Ishikawa (cell line): ENCODE data around the gene IDH2.

ENCODE experiments used
- CEBPB ChIP-seq: IDR thresholded peaks from 2 replicates; pipeline ENCODE4 v1.6.1; 2012
- CREB1 ChIP-seq: IDR thresholded peaks from 2 replicates; pipeline ENCODE4 v1.6.1; 2012; ENCODE audit warnings: low read depth
- EGR1 ChIP-seq: IDR thresholded peaks from 2 replicates; pipeline ENCODE4 v1.6.1; 2012
- EP300 ChIP-seq: IDR thresholded peaks from 2 replicates; pipeline ENCODE4 v1.6.1; 2012; ENCODE audit warnings: borderline replicate concordance
- FOXM1 ChIP-seq: IDR thresholded peaks from 2 replicates; pipeline ENCODE4 v1.6.1; 2012; ENCODE audit warnings: low read depth, borderline replicate concordance
- NFIC ChIP-seq: IDR thresholded peaks from 2 replicates; pipeline ENCODE4 v1.6.1; 2012
- RAD21 ChIP-seq: IDR thresholded peaks from 2 replicates; pipeline ENCODE4 v1.6.1; 2012; ENCODE audit warnings: low read depth
- TAF1 ChIP-seq: IDR thresholded peaks from 2 replicates; pipeline ENCODE4 v1.6.1; 2012; ENCODE audit warnings: low read depth, mild to moderate bottlenecking
- TCF12 ChIP-seq: IDR thresholded peaks from 2 replicates; pipeline ENCODE4 v1.6.1; 2012; ENCODE audit warnings: low read depth
- TEAD4 ChIP-seq: IDR thresholded peaks from 2 replicates; pipeline ENCODE4 v1.6.1; 2012
- YY1 ChIP-seq: IDR thresholded peaks from 2 replicates; pipeline ENCODE4 v1.6.1; 2012; ENCODE audit warnings: low read depth
- ZBTB7A ChIP-seq: IDR thresholded peaks from 2 replicates; pipeline ENCODE4 v1.6.1; 2012; ENCODE audit warnings: low read depth
- TF ChIP-seq, protein P1 (sequence below): IDR thresholded peaks from 2 replicates; pipeline ENCODE4 v1.6.1; 2012; ENCODE audit warnings: low read depth, mild to moderate bottlenecking
- TF ChIP-seq, protein P2 (sequence below): IDR thresholded peaks from 2 replicates; pipeline ENCODE4 v1.6.1; 2012
- TF ChIP-seq, protein P3 (sequence below): IDR thresholded peaks from 2 replicates; pipeline ENCODE4 v1.6.1; 2012

IDH2 gene

DNA sequence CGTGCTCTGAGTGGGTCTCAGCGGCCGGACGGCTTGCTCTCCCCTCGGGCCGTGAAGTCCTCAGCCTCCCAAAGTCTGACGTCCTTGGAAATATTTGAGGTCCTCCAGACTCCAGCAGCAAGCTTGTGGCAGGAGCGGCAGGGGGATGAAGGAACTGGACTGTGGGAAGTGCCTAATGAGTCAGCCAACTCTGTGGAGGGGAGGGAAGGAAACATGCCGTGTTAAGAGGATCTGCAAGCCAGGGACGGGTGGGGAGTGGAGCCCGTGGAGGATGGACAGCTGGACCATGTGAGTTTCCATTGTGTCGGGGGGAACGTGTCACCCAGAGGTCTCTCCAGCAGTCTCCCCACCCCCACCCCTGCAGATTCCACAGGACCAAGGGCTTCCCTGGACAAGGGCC, 39.4 kb upstream of the IDH2 start:
- TF ChIP-seq EGR1 (no peak), ZBTB7A (no peak), TAF1 (no peak), YY1 (no peak), NFIC (no peak), TCF12 (no peak), EP300 (no peak), FOXM1 (no peak)
- TF ChIP-seq, protein P1, sequence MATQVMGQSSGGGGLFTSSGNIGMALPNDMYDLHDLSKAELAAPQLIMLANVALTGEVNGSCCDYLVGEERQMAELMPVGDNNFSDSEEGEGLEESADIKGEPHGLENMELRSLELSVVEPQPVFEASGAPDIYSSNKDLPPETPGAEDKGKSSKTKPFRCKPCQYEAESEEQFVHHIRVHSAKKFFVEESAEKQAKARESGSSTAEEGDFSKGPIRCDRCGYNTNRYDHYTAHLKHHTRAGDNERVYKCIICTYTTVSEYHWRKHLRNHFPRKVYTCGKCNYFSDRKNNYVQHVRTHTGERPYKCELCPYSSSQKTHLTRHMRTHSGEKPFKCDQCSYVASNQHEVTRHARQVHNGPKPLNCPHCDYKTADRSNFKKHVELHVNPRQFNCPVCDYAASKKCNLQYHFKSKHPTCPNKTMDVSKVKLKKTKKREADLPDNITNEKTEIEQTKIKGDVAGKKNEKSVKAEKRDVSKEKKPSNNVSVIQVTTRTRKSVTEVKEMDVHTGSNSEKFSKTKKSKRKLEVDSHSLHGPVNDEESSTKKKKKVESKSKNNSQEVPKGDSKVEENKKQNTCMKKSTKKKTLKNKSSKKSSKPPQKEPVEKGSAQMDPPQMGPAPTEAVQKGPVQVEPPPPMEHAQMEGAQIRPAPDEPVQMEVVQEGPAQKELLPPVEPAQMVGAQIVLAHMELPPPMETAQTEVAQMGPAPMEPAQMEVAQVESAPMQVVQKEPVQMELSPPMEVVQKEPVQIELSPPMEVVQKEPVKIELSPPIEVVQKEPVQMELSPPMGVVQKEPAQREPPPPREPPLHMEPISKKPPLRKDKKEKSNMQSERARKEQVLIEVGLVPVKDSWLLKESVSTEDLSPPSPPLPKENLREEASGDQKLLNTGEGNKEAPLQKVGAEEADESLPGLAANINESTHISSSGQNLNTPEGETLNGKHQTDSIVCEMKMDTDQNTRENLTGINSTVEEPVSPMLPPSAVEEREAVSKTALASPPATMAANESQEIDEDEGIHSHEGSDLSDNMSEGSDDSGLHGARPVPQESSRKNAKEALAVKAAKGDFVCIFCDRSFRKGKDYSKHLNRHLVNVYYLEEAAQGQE = no peak

DNA sequence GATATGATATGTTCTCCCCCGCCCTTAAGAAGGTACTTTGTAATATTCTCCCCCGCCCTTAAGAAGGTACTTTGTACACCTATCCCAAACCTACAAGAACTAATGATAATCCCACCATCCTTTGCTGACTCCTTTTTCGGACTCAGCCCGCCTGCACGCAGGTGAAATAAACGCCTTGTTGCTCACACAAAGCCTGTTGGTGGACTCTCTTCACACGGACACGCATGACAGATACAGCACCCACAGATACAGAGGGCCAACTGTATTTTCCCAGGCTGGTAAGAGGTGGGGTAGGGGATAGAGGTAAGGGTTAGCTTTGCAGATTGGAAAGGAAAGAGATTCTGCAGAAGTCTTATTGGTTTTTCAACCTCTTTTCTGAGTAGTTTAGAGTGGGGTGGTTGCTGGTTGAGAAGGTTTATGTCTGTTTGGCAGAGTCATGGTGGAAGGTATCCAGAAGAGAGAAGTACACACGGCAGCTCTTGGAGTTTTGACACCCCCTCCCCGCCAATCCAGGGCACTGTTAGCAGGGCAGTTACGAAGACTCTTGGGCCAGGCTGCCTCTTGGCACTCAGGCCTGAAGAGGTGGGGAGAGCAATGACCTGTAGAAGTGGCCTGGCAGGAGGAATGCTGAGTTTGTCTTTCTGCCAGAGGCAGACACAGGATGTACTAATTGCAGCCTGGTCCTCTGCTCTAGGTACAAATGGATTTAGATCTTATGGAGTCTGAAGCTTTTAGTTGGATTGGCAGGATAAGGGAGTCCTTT, 36.0 kb upstream of the IDH2 start:
- TF ChIP-seq TEAD4 (peak; percentile 64), TAF1 (no peak), YY1 (no peak), NFIC (peak; percentile 88), EGR1 (no peak), TCF12 (0 out of 2 replicates have a peak, but pooled peaks have one; percentile 38), CREB1 (no peak), CEBPB (no peak), EP300 (no peak; the same call in 1 of the 2 replicates), RAD21 (peak; percentile 16; the same call in 1 of the 2 replicates), ZBTB7A (no peak), FOXM1 (no peak)
- TF ChIP-seq, protein P1 = no peak
- TF ChIP-seq, protein P2, sequence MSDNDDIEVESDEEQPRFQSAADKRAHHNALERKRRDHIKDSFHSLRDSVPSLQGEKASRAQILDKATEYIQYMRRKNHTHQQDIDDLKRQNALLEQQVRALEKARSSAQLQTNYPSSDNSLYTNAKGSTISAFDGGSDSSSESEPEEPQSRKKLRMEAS = no peak
- TF ChIP-seq, protein P3, sequence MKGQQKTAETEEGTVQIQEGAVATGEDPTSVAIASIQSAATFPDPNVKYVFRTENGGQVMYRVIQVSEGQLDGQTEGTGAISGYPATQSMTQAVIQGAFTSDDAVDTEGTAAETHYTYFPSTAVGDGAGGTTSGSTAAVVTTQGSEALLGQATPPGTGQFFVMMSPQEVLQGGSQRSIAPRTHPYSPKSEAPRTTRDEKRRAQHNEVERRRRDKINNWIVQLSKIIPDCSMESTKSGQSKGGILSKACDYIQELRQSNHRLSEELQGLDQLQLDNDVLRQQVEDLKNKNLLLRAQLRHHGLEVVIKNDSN = no peak

DNA sequence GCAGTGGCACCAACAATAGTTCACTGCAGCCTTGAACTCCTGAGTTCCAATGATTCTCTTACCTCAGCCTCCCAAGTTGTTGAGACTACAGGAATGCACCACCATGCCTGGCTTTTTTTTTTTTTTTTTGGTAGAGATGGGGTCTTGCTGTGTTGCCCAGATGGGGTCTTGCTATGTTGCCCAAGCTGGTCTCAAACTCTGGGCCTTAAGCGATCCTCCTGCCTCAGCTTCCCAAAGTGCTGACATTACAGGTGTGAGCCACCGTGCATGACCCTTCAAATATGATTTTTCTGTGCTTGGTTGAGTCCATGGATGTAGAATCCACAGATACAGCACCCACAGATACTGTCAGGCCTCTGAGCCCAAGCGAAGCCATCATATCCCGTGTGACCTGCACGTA, 30.2 kb upstream of the IDH2 start:
- TF ChIP-seq CEBPB (no peak), TEAD4 (no peak), EP300 (no peak), CREB1 (no peak), TAF1 (no peak), EGR1 (no peak), TCF12 (no peak), FOXM1 (no peak), RAD21 (no peak), ZBTB7A (no peak)
- TF ChIP-seq, protein P1 = no peak
- TF ChIP-seq, protein P2 = no peak

DNA sequence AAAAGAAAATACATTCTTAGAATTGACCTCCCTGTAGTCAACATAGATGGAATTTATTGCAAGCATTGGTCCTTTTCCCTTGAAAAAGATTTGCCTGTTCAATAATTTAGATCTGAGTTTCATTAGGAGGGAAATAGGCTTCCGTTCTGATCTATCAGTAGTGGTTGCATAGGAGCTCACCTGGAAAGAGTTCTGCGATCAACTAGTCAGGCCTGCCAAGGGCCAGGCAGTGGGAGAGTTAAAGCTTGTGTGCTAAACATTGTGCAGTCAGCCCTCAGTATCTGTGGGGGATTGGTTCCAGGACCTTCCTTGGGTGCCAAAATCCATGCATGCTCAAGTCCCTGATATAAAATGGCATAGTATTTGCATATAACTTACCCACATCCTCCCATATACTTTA, 29.6 kb upstream of the IDH2 start:
- TF ChIP-seq, protein P3 = no peak
- TF ChIP-seq FOXM1 (no peak), RAD21 (no peak), CREB1 (no peak), ZBTB7A (no peak), TCF12 (no peak), TEAD4 (no peak), YY1 (no peak), EGR1 (no peak), TAF1 (no peak), NFIC (no peak), EP300 (no peak), CEBPB (no peak)
- TF ChIP-seq, protein P2 = no peak
- TF ChIP-seq, protein P1 = no peak
